Measurements from ENCODE around the gene ADD3.
A peak's percentile ranks its signal among the peaks of the same experiment; 100 is the strongest.

The ADD3 gene

DNA sequence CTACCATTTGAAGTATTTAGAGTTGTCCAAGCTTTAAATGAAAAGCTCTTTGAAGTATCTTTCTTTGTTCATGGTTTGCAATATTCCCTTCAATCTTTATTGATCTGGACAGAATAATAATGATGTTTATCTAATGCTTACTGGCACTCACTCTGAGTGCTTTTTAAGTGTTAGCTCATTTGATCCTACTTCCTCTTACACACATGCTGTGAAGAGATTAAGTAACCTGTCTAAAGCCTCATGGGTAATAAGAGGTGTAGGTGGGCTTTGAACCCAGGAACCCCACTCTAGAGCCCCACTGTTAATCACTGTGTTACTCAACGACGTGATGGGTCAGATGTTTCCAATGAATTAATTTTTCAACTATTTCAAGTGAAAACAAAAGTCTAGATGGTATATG, 31.1 kb upstream of the ADD3 start:
- TF ChIP-seq, protein P1, sequence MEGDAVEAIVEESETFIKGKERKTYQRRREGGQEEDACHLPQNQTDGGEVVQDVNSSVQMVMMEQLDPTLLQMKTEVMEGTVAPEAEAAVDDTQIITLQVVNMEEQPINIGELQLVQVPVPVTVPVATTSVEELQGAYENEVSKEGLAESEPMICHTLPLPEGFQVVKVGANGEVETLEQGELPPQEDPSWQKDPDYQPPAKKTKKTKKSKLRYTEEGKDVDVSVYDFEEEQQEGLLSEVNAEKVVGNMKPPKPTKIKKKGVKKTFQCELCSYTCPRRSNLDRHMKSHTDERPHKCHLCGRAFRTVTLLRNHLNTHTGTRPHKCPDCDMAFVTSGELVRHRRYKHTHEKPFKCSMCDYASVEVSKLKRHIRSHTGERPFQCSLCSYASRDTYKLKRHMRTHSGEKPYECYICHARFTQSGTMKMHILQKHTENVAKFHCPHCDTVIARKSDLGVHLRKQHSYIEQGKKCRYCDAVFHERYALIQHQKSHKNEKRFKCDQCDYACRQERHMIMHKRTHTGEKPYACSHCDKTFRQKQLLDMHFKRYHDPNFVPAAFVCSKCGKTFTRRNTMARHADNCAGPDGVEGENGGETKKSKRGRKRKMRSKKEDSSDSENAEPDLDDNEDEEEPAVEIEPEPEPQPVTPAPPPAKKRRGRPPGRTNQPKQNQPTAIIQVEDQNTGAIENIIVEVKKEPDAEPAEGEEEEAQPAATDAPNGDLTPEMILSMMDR (IDR thresholded peaks at IDR 0.05; ENCODE audit: low read depth, low read length), result no peak
- in situ Hi-C loops (cut with HindIII; ENCODE audit: low sequenced_read_pairs), result no loop called here
- no peak for DNase-seq (ENCODE audit: low read depth, low spot score)
- no peak overlapping the region for H3K4me3 ChIP-seq (ENCODE audit: low read depth, low read length)

DNA sequence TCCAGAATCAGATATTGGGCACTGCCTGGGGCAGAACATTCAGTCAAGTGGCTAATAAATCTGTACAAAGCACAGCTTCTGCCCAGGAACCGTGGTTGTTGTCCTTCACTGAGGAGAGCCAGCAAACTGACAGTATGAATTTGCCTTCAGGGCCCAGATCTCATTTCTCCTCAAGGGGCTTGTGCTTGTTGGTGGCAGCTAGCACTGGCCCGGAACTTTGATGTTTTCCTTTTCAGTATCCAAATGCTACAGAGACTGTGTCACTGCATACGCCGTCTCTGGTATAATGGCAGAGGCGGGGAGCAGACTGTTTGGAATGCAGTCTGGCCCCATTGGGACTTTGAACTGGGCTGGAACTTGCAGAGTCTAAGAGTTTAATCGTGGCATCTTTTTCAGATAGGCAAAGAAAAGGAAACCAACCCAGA, 30.4 kb upstream of the ADD3 start:
- TF ChIP-seq, protein P1 (IDR thresholded peaks at IDR 0.05; ENCODE audit: low read depth, low read length), result no peak
- no peak for DNase-seq (ENCODE audit: low read depth, low spot score)
- in situ Hi-C loops (cut with HindIII; ENCODE audit: low sequenced_read_pairs), result no loop called here
- no peak overlapping the region for H3K4me3 ChIP-seq (ENCODE audit: low read depth, low read length)

DNA sequence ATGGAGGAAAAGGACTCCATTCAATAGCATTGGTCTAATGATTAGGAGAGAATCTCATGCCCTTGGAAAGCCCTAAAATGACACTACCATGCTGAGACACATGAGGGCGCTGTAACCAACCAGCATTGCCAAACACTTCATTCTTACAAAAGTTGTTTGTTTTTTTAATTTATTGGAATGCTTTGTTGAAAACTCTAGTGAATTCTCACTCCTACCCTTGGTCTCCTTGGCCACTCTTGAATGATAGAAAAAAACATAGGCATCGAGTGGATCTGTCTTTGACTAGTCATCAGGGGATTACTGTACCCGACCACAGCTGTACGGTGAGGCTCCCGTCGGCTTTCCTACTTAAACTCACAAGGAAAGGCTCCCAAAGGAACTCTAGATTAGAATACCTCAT, 29.3 kb upstream of the ADD3 start:
- in situ Hi-C loops (cut with HindIII; ENCODE audit: low sequenced_read_pairs), result no loop called here
- TF ChIP-seq, protein P1 (IDR thresholded peaks at IDR 0.05; ENCODE audit: low read depth, low read length), result peak; percentile 73
- no peak overlapping the region for H3K4me3 ChIP-seq (ENCODE audit: low read depth, low read length)
- peak; percentile 48 for DNase-seq (ENCODE audit: low read depth, low spot score)

DNA sequence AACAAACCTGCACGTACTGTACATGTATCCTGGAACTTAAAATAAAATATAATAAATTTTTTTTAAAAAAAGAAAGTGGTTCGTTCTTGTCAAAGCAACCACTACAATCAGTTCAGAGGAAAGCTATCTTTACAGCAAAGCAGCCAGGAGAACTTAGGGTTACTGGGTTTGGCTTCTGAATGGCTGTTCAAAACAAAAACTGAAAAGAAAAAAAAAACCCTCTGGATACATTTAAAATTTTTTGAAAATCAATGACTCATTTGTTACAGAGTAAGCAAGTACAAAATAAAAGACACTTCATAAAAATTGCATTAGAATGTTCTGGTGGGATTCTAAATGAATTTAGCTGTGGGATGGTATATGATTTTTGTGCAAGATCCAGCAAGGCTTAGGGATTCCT, 28.6 kb upstream of the ADD3 start:
- in situ Hi-C loops (cut with HindIII; ENCODE audit: low sequenced_read_pairs), result no loop called here
- TF ChIP-seq, protein P1 (IDR thresholded peaks at IDR 0.05; ENCODE audit: low read depth, low read length), result no peak
- H3K4me3 ChIP-seq (ENCODE audit: low read depth, low read length), result no peak overlapping the region
- DNase-seq (ENCODE audit: low read depth, low spot score), result no peak

DNA sequence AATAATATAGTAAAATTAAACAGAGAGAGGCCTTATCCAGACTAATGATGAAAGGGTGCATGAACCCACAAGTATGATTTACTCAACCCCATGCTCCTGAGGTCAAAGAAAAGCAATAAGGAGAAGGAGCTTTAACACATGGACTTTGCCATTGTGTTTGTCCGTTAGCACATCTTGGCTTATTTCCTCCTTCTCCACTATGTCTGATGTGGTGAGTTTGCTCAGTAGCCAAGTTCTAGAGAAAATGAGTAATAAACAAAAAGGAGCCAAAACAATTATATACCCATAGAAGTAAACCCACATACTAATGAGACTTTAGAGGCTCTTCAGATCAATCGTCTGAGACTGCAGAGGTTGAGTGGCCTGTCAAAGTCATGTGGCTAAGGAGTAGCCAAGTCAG, 26.1 kb upstream of the ADD3 start:
- peak; percentile 61 for DNase-seq (ENCODE audit: low read depth, low spot score)
- H3K4me3 ChIP-seq (ENCODE audit: low read depth, low read length), result no peak overlapping the region
- TF ChIP-seq, protein P1 (IDR thresholded peaks at IDR 0.05; ENCODE audit: low read depth, low read length), result no peak
- in situ Hi-C loops (cut with HindIII; ENCODE audit: low sequenced_read_pairs), result no loop called here

DNA sequence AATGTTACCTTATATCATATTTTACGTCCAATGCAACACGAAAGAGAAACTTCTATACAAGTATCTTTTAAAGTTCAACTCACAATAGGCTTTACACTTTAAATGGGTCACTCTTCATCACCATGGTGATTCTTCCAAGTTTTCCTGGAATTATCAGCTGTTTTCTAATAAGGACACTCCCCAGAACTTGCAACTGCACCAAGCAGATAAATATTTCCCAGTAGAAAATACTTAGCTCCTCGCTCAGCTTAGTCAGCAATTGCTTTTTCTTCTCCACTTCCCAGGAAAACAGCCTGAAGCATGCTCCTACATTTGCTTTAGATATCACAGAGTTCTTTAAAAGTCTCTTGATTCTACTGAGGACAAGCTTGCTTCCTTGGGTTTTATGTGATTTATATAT, 25.7 kb upstream of the ADD3 start:
- TF ChIP-seq, protein P1 (IDR thresholded peaks at IDR 0.05; ENCODE audit: low read depth, low read length), result no peak

DNA sequence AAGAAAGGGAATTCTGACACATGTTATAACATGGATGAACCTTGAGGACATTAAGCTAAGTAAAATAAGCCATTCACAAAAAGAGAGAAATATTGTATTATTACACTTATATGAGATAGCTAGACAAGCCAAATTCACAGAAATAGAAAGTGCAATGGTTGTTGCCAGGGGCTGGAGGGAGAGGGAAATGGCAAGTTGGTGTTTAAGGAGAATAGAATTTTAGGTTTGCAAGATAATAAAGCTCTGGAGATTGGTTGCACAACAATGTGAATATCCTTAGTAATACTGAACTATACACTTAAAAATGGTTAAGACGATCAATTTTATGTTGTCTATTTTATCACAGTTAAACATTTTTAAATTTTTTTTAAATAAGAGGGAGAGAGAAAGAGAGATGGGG, 25.0 kb upstream of the ADD3 start:
- no peak for DNase-seq (ENCODE audit: low read depth, low spot score)
- H3K4me3 ChIP-seq (ENCODE audit: low read depth, low read length), result no peak overlapping the region
- TF ChIP-seq, protein P1 (IDR thresholded peaks at IDR 0.05; ENCODE audit: low read depth, low read length), result no peak
- in situ Hi-C loops (cut with HindIII; ENCODE audit: low sequenced_read_pairs), result no loop called here

More for the DNA sequence above, 25.7 kb upstream of the ADD3 start:
- in situ Hi-C loops (cut with HindIII; ENCODE audit: low sequenced_read_pairs), result no loop called here
- no peak for DNase-seq (ENCODE audit: low read depth, low spot score)
- H3K4me3 ChIP-seq (ENCODE audit: low read depth, low read length), result no peak overlapping the region

Data from astrocyte of the spinal cord (primary cell).